HG03097 (cell line): ENCODE results near the gene BICC1.

Experiments
- ATAC-seq: cut with Tn5 transposase; IDR thresholded peaks from one replicate; pipeline ENCODE4 v1.9.1; 2021; ENCODE audit not compliant: unreplicated experiment, low FRiP score

BICC1 gene

GRCh38 chr10:58556516-58557165, 44.0 kb downstream of the BICC1 start:
- no peak for ATAC-seq

GRCh38 chr10:58557714-58558113, 45.0 kb downstream of the BICC1 start:
- ATAC-seq = no peak

GRCh38 chr10:58560068-58560467, 47.4 kb downstream of the BICC1 start:
- ATAC-seq = no peak

- no peak for ATAC-seq
These were observed 52.6 kb downstream of the BICC1 start for GRCh38 chr10:58565271-58565670.

GRCh38 chr10:58567652-58568051, 55.0 kb downstream of the BICC1 start:
- no peak for ATAC-seq

- no peak for ATAC-seq
These were observed 55.8 kb downstream of the BICC1 start for GRCh38 chr10:58568428-58568935.

GRCh38 chr10:58570307-58570723, 57.6 kb downstream of the BICC1 start:
- ATAC-seq = no peak

- ATAC-seq = no peak
These were observed 58.3 kb downstream of the BICC1 start for GRCh38 chr10:58570979-58571378.

- ATAC-seq = no peak
These were observed 60.5 kb downstream of the BICC1 start for GRCh38 chr10:58573144-58573543.

GRCh38 chr10:58574058-58574457, 61.4 kb downstream of the BICC1 start:
- no peak for ATAC-seq

GRCh38 chr10:58575491-58575890, 62.8 kb downstream of the BICC1 start:
- no peak for ATAC-seq

GRCh38 chr10:58576751-58577436, 64.2 kb downstream of the BICC1 start:
- no peak for ATAC-seq

GRCh38 chr10:58577437-58577777, 64.7 kb downstream of the BICC1 start:
- no peak for ATAC-seq

GRCh38 chr10:58578366-58578765, 65.7 kb downstream of the BICC1 start:
- ATAC-seq = no peak

- no peak for ATAC-seq
These were observed 66.5 kb downstream of the BICC1 start for GRCh38 chr10:58579011-58579655.

GRCh38 chr10:58582045-58582444, 69.4 kb downstream of the BICC1 start:
- no peak for ATAC-seq

GRCh38 chr10:58585435-58585834, 72.8 kb downstream of the BICC1 start:
- ATAC-seq = no peak

- no peak for ATAC-seq
These were observed 73.9 kb downstream of the BICC1 start for GRCh38 chr10:58586282-58587245.

GRCh38 chr10:58587676-58588075, 75.0 kb downstream of the BICC1 start:
- ATAC-seq = no peak

GRCh38 chr10:58588673-58589265, 76.1 kb downstream of the BICC1 start:
- no peak for ATAC-seq
